Smooth muscle cell of the pulmonary artery (primary cell): ENCODE data around the gene UTP14A. TPM values are rescaled to one million over a fixed set of nuclear protein-coding genes. Genes with fewer than 3 reads are reported as not detected.

Source experiments
- total RNA-seq: library from RNA; depleted of rRNA; stranded (reverse); fragments of >200 nt; gene quantifications from 2 replicates; pipeline ENCODE4 v1.2.3, GENCODE V29; 2014

UTP14A gene
- 12.7 and 14.8 TPM in 2 replicates for total RNA-seq

DNA sequence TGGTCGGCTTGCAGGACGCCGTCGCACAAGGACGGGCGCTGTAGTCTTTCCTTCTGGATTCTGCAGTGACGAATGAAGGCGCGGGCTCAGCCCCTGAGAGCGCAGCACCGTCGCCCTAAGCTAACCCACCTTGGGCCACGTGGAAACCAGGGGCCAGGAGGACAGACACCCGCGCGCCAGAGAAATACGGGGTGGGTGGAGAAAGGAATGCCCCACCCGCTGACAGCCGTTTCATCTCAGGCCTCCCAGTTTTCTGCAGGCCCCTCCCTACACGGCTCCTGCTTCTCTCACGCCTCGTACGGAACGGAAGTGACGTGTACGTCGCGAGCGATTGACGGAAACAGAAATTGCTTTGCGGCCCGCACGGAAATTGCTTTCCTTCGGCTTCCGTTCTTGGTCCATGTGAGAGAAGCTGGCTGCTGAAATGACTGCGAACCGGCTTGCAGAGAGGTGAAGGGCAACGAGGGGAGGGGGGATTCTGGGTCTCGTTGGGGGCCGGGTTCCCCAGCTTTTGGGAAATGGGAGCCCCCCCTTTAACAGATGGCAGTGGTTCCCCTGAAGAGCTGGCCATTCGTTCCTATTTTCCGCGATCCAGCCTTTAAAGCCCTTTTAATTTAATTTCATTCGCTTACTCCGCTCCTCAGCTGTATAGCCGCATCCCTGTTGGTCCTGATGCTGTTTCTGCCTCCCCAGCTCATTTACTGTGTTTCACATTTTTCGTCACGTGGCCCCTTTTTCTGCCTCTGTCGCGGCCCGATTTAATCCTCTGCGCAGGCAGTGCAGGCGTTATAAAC lies at the start of gene UTP14A:
Gene UTP14A (plus strand): TSS at position 378 of the 794 bp plus-strand sequence. CDS start 47 bp downstream, at position 425.

Other genes starting within 250 kb of the UTP14A start
- 0.10 and 1.2 TPM in 2 replicates for gene XPNPEP2, start 167.2 kb upstream of the UTP14A start, total RNA-seq
- not detected in 2 replicates for gene SASH3, start 126.2 kb upstream of the UTP14A start, total RNA-seq
- gene ZDHHC9, start 62.3 kb upstream of the UTP14A start, total RNA-seq: 30.3 and 41.4 TPM in 2 replicates
- 5.5 and 6.3 TPM in 2 replicates for gene BCORL1, start 76.5 kb downstream of the UTP14A start, total RNA-seq
- gene ELF4, start 204.3 kb downstream of the UTP14A start, total RNA-seq: 13.4 and 15.6 TPM in 2 replicates